HuH-7.5 (cell line): ENCODE data around the gene CCNI.
A peak's percentile ranks its signal among the peaks of the same experiment; 100 is the strongest.
"Not testable (repeated sequence)": the region's sequence is repeated elsewhere in the genome, so short reads cannot be mapped to it uniquely, and the experiment has no call there.

Experiments
- DNase-seq: peaks from one replicate; pipeline ENCODE4 v3.0.0; 2011; ENCODE audit warnings: low spot score

The CCNI gene

GRCh38 chr4:77075869-77076799 lies at the start of gene CCNI:
Gene CCNI, minus strand, starts transcription at chr4:77075989. Its CDS starts 9,627 bp downstream, at chr4:77066362.
- peak; percentile 84 for DNase-seq

- no peak for DNase-seq
These were observed 48.8 kb upstream of the CCNI start for GRCh38 chr4:77124576-77124975.

GRCh38 chr4:77123411-77123810 lies 47.6 kb upstream of the CCNI start:
- DNase-seq: no peak

GRCh38 chr4:77122656-77123055 lies 46.9 kb upstream of the CCNI start:
- no peak for DNase-seq

- no peak for DNase-seq
These were observed 46.0 kb upstream of the CCNI start for GRCh38 chr4:77121736-77122240.

- DNase-seq: no peak
These were observed 45.2 kb upstream of the CCNI start for GRCh38 chr4:77120886-77121508.

GRCh38 chr4:77117721-77118120 lies 41.9 kb upstream of the CCNI start:
- no peak for DNase-seq

- DNase-seq: no peak
These were observed 37.3 kb upstream of the CCNI start for GRCh38 chr4:77113069-77113468.

DNA sequence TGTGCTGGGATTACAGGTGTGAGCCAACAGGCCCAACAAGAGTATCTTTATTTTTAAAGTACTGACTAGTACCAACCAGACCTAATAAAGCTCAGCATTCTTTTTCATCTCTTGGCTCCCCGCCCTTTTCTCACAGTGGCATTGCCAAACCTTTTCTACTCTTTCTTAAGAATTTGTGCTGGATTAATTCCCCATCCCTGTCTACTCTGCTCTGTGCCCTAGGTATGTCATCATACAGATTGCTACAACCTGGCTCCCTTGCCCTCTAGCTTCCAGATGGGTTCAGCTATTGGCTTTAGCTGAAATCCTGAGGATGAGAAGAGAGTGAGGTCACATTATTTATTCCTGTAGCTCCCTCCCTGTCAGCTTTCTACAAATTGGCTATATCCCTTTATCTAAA lies 34.9 kb upstream of the CCNI start:
- DNase-seq: no peak

- peak; percentile 7 for DNase-seq
These were observed 29.2 kb upstream of the CCNI start for GRCh38 chr4:77104791-77105540.

- DNase-seq: no peak
These were observed 28.6 kb upstream of the CCNI start for GRCh38 chr4:77104388-77104787.

GRCh38 chr4:77100234-77100633 lies 24.4 kb upstream of the CCNI start:
- no peak for DNase-seq

DNA sequence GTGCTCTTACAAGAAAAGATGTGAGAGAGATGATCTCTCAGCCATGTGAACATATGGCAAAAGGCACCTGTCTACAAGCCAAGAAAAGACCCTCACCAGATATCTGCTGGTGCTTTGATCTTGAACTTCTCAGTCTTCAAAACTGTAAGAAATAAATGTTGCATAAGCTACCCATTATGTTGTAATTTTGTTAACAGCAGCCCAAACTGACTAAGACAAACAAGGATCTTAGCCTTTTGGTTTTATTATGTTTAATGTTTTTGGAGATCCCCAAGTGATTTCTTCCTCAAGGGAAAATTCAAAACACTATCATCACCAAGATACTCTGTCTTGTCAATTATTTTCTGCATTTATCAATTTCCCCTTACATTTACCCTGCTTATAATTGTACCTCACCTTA lies 21.8 kb upstream of the CCNI start:
- no peak for DNase-seq

DNA sequence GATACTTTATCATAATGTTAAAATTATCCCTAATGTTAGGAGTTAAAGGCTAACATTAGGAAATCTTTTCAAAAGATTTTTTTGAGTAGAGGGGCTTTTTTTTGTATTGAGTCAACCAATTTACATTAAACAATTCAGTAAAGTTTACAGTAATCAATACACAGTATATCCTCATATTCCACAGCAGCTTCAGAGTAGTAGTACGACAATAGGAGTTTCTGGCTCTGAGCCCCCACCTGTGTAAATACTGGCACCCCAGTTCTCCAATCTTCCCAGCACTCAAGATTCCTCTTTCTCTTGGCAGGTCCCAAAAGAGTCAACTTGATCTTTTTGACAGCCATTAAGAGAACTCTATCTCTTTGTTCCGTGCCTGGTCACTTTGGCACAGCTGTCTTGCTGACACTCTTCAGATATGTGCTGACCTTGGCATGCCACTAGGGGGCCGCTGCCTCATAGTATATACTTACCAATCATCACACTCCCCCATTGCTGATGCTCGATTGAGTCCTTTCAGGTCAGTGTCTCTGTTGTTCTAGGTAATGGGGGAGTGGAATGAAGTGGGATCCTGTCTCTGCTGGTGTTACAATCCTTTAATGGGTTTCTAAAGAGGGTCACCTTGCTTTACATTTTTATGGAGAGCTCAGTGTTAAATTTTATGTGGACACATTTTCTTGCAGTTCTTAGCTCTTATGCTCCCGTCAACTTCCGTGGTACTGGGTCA lies 19.5 kb upstream of the CCNI start:
- DNase-seq: peak; percentile 40

DNA sequence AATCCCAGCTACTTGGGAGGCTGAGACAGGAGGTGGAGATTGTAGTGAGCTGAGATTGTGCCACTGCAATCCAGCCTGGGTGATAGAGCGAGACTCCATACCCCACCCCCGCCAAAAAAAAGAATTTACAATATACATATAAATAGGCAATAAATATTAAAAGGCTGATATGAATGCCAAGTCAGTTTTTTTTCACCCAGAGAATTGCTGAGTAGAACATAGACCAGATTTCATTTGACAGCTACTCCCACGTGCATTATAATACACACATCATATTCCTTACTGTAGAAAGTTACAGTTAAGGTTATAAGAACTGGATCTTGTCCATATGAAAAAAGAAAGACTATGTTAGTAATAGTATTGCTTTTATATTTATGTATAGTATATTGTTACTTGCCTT lies 18.7 kb upstream of the CCNI start:
- DNase-seq: no peak

- DNase-seq: no peak
These were observed 17.6 kb upstream of the CCNI start for GRCh38 chr4:77093401-77093800.

DNA sequence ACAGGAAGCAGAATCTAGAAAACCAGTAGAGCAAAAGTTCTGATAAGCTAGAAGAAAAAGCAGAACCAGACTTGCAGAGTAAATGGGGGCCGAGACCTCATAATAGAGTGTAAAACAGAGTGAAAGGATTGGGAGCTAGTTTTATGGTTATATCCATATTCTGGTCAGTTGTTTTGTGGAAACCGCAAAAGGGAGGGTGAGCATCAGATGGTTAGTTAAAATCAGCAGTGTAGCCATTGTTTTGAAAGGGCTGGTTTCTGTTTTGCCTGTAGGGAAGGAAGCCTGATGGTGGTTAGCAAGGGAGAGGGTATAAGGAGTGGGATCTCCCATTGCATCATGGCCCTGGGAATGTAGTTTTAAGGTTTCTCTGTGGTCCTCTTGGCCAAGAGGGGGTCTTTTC lies 17.2 kb upstream of the CCNI start:
- no peak for DNase-seq

GRCh38 chr4:77089866-77090265 lies 14.1 kb upstream of the CCNI start:
- no peak for DNase-seq

- DNase-seq: not testable (repeated sequence)
These were observed 11.2 kb upstream of the CCNI start for GRCh38 chr4:77087027-77087426.

DNA sequence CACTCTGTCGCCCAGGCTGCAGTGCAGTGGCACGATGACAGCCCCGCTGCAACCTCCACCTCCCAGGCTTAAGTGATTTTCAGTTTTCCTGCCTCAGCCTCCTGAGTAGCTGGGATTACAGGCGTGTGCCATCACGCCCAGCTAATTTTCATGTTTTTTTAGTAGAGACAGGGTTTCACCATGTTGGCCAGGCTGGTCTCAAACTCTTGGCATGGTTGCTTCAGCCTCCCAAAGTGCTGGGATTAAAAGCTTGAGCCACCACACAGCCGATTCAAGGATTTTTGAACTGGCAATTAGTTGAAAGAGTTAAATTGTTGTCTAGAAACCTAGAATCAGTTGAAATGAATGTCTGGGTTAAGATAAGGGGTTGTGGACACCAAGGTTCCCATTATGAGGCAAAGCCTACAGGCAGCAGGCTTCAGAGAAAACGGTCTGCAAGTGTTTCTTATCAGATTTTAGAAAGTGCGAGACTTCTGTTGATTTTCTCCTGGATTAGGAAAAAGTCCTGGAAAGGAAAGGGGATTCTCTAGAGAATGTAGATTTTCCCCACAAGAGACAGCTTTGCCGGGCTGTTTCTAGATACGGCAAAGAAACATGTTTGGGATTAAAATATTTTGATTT lies 8.3 kb upstream of the CCNI start:
- no peak for DNase-seq

DNA sequence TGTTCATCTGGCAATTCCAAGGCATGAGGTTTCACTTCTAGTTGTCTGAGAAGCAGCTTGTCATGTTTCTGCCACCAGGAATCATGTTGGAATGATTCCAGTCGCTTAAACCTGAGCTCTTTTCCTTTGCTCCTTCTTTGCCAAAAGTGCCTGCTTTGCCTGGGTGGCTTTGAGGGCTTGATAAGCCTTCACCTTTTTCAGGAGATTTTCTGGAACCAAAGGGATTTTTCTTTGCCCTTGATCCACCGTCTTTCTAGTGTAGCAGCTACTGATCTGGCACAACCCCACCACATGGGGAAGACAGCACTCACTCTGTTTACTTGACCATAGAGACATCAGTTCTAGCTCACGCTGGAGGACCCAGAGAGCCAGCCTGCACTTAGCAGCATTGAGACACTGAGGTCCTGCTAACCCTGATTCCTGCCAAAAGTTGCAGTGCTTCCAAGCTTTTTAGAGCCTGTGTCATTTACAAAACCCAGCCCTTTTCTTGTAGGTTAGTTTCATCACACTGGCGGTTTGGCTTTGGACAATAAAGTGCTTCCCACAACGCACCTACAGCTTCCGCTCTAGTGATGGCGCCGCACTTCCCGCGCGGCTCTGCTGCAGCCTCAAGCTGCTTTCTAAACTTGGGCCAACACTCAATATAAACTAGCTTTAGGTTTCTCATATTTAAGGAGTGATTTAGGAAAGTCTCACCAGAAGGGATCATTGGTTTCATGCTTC lies 7.3 kb upstream of the CCNI start:
- no peak for DNase-seq
